K562 (cell line): Measurements from ENCODE around the gene SERTAD3. TPM values are rescaled to one million over a fixed set of nuclear protein-coding genes. Genes with fewer than 3 reads are reported as not detected.

ENCODE experiments used
- ATF1 ChIP-seq, 2 experiments: fragments of 450-650 bp in 1 of 2; IDR thresholded peaks; 2 replicates each; pipeline ENCODE4 v1.6.1; 2016; ENCODE audit warnings: missing compliant biosample characterization in 1 of 2, missing genetic modification characterization in 1 of 2
- BRD4 ChIP-seq: fragments of 200-600 bp; sonication (generic); IDR thresholded peaks from 2 replicates; pipeline ENCODE4 v1.6.1; 2017; ENCODE audit warnings: inconsistent platforms
- CEBPG ChIP-seq, 3 experiments: fragments of 200-800 bp in 1 of 3; sonication (Bioruptor generic) in 1 of 3; sonication (generic) in 1 of 3; formaldehyde crosslinking in 1 of 3; IDR thresholded peaks in 2 of 3; conservative IDR thresholded peaks in 1 of 3; 2 replicates each; pipeline versions ENCODE4 v1.6.1 to v1.8.0; 2016 to 2022; ENCODE audit warnings: missing compliant biosample characterization in 2 of 3, missing genetic modification characterization in 2 of 3, mild to moderate bottlenecking in 1 of 3, missing genetic modification reagents in 1 of 3
- CTBP1 ChIP-seq: fragments of 450-650 bp; IDR thresholded peaks from 2 replicates; pipeline ENCODE4 v1.6.1; 2016; ENCODE audit warnings: borderline replicate concordance
- ETV5 ChIP-seq: sonication (generic); formaldehyde crosslinking; IDR thresholded peaks from 2 replicates; pipeline ENCODE4 v1.4.0; 2020; ENCODE audit warnings: low read depth, mild to moderate bottlenecking, missing genetic modification reagents
- FOXM1 ChIP-seq, 2 experiments: fragments of 450-650 bp in 1 of 2; sonication (generic) in 1 of 2; formaldehyde crosslinking in 1 of 2; IDR thresholded peaks; 2 replicates each; pipeline versions ENCODE4 v1.6.1 to v1.9.0; 2017 to 2022; ENCODE audit warnings: low read depth in 2 of 2, mild to moderate bottlenecking in 2 of 2, missing genetic modification reagents in 1 of 2, moderate library complexity in 1 of 2
- GABPA ChIP-seq: fragments of 200-800 bp; sonication (Bioruptor generic); conservative IDR thresholded peaks from 2 replicates; pipeline ENCODE4 v1.6.1; 2016; ENCODE audit warnings: low read depth, missing genetic modification characterization, missing compliant biosample characterization
- GATAD2A ChIP-seq: fragments of 450-650 bp; IDR thresholded peaks from 2 replicates; pipeline ENCODE4 v1.6.1; 2017
- HMG20B ChIP-seq: fragments of 250-450 bp; sonication (Bioruptor Pico); IDR thresholded peaks from 2 replicates; pipeline ENCODE4 v1.5.0; 2021; ENCODE audit warnings: mild to moderate bottlenecking
- HNRNPH1 ChIP-seq: fragments of 200-400 bp; formaldehyde crosslinking; optimal IDR thresholded peaks from 2 replicates; pipeline ENCODE3; 2017; ENCODE audit warnings: low read depth, mild to moderate bottlenecking, low read length, moderate library complexity
- NCOA1 ChIP-seq: fragments of 450-650 bp; IDR thresholded peaks from 2 replicates; pipeline ENCODE4 v1.6.1; 2016; ENCODE audit warnings: low read depth
- NONO ChIP-seq, 2 experiments: fragments of 200-400 bp in 1 of 2; fragments of 450-650 bp in 1 of 2; formaldehyde crosslinking in 1 of 2; IDR thresholded peaks; 2 replicates each; pipeline ENCODE4 v1.6.1; 2017; ENCODE audit warnings: low read depth in 2 of 2, mild to moderate bottlenecking in 2 of 2, moderate library complexity in 2 of 2, low read length in 1 of 2
- PRPF4 ChIP-seq: fragments of 200-400 bp; formaldehyde crosslinking; IDR thresholded peaks from one replicate; pipeline ENCODE4 v1.6.1; 2017; ENCODE audit warnings: low read length, low read depth, mild to moderate bottlenecking; ENCODE audit not compliant: insufficient read depth, poor library complexity, severe bottlenecking
- PTRF ChIP-seq: fragments of 450-650 bp; IDR thresholded peaks from 2 replicates; pipeline ENCODE4 v1.6.1; 2016; ENCODE audit warnings: mild to moderate bottlenecking, missing genetic modification characterization, missing compliant biosample characterization
- TAF9B ChIP-seq: fragments of 450-650 bp; IDR thresholded peaks from 2 replicates; pipeline ENCODE4 v1.6.1; 2018; ENCODE audit warnings: mild to moderate bottlenecking; ENCODE audit not compliant: partially characterized antibody
- TCF3 ChIP-seq: sonication (generic); formaldehyde crosslinking; IDR thresholded peaks from 2 replicates; pipeline ENCODE4 v1.4.0; 2020; ENCODE audit warnings: mild to moderate bottlenecking, missing genetic modification reagents
- TFAM ChIP-seq: fragments of 250-450 bp; sonication (Bioruptor Pico); conservative IDR thresholded peaks from 2 replicates; pipeline ENCODE4 v1.5.0; 2021; ENCODE audit warnings: mild to moderate bottlenecking, moderate library complexity
- polyA plus RNA-seq, 8 experiments: library from polyadenylated mRNA; depleted of rRNA in 4 of 8; stranded (reverse) in 5 of 8; unstranded in 3 of 8; fragments of >200 nt; fragmentation: Nextera tagmentation in 2 of 8; fragmentation: Illumina TruSeq in 1 of 8; extraction: Ambion mirVana in 2 of 8; extraction: Trizol in 1 of 8; gene quantifications; 2 replicates each; pipeline versions ENCODE4 v1.2.1 to v1.2.3, GENCODE V29; 2011 to 2014; ENCODE audit warnings: inconsistent platforms in 1 of 8, missing spikeins in 1 of 8
- total RNA-seq, 7 experiments: library from RNA; depleted of rRNA in 6 of 7; stranded (reverse); fragments of >200 nt in 6 of 7; fragmentation: Illumina TruSeq in 2 of 7; extraction: Trizol in 2 of 7; gene quantifications; 2 replicates each; pipeline versions ENCODE4 v1.2.1 to v1.2.3, GENCODE V29; 2011 to 2021; ENCODE audit warnings: low replicate concordance in 1 of 7
- TF ChIP-seq, protein P1 (sequence below): fragments of 450-650 bp; formaldehyde crosslinking; IDR thresholded peaks from 2 replicates; pipeline ENCODE4 v1.4.0; 2020; ENCODE audit warnings: mild to moderate bottlenecking, mixed read lengths
- TF ChIP-seq, protein P2 (sequence below): fragments of 450-650 bp; IDR thresholded peaks from 2 replicates; pipeline ENCODE4 v1.6.1; 2017; ENCODE audit warnings: antibody characterized with exemption
- TF ChIP-seq, protein P3 (sequence below): fragments of 450-650 bp; IDR thresholded peaks from 2 replicates; pipeline ENCODE4 v1.6.1; 2016
- TF ChIP-seq, protein P4 (sequence below), 2 experiments: fragments of 450-650 bp; conservative IDR thresholded peaks; 2 replicates each; pipeline ENCODE4 v1.6.1; 2017; ENCODE audit warnings: mild to moderate bottlenecking in 2 of 2, moderate library complexity in 2 of 2

Gene SERTAD3
- total and polyA plus RNA-seq, 9 of the 15 experiments (the other 6 are each of a cell fraction or from before 2014, with no cell fraction given), result 5.4 to 28.9 (median 17.5) TPM

DNA sequence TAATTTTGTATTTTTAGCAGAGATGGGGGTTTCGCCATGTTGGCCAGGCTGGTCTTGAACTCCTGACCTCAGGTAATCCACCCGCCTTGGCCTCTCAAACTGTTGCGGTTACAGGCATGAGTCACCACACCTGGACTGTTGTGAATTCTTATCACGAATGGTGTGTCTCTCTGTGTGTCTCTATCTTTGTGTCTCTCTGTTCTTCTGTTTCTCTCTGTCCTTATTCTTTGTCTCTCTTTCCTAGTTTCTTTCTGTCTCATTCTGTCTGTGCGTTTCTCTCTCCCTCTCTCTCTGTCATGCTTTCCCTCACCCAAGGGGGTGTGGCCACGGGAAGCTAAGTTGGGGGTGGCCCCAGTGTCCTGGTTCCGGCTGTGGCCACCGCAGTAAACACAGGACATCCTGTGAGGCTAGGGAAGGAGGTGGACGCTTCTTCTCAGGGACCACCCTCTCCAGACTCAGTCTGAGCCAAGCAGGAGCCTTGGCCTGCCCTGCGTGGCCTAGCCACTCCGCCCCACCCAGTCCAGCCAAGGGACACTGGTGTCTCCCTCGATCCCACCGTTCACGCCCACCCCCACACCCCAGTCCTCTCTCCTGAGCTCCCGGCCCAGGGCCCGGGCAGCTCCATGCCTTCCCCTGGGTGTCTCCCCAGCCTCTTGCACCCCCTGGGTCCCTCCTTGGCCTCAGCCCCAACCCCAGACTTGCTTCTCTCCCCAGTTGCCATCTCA is 27.1 kb downstream of the SERTAD3 start (continued):
- TF ChIP-seq HMG20B (CRISPR knock-in tag) (no peak), FOXM1 (IDR thresholded peaks at IDR 0.05; ENCODE audit: low read depth) (0 out of 2 replicates have a peak, but pooled peaks have one; percentile 4), FOXM1 (CRISPR knock-in tag; IDR thresholded peaks at IDR 0.05; ENCODE audit: low read depth) (no peak), NONO (IDR thresholded peaks at IDR 0.05; ENCODE audit: low read depth in 2 of 2, low read length in 1 of 2) (peak in 1 of 2 experiments; percentile 42; a peak in 1 of 4 replicates), BRD4 (no peak), CTBP1 (peak; percentile 83), GATAD2A (peak; percentile 77; the same call in 1 of the 2 replicates), TCF3 (CRISPR knock-in tag) (peak; percentile 69), TAF9B (no peak), TFAM (CRISPR knock-in tag) (no peak), GABPA (tag) (peak; percentile 71), NCOA1 (peak; percentile 81; the same call in 1 of the 2 replicates), PRPF4 (no peak), CEBPG (CRISPR knock-in tag; IDR thresholded peaks at IDR 0.05) (peak; percentile 34; the same call in 1 of the 2 replicates), CEBPG (tag; conservative IDR thresholded peaks at IDR 0.05 in 1 of 2, IDR thresholded peaks at IDR 0.05 in 1 of 2) (no peak), ATF1 (CRISPR knock-in tag; IDR thresholded peaks at IDR 0.05) (no peak), ATF1 (tag; IDR thresholded peaks at IDR 0.05) (peak; percentile 44; the same call in 1 of the 2 replicates), HNRNPH1 (no peak), ETV5 (CRISPR knock-in tag) (peak; percentile 79), PTRF (tag) (no peak)
- TF ChIP-seq, protein P1, sequence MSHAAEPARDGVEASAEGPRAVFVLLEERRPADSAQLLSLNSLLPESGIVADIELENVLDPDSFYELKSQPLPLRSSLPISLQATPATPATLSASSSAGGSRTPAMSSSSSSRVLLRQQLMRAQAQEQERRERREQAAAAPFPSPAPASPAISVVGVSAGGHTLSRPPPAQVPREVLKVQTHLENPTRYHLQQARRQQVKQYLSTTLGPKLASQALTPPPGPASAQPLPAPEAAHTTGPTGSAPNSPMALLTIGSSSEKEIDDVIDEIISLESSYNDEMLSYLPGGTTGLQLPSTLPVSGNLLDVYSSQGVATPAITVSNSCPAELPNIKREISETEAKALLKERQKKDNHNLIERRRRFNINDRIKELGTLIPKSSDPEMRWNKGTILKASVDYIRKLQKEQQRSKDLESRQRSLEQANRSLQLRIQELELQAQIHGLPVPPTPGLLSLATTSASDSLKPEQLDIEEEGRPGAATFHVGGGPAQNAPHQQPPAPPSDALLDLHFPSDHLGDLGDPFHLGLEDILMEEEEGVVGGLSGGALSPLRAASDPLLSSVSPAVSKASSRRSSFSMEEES (CRISPR knock-in tag), result no peak
- TF ChIP-seq, protein P2, sequence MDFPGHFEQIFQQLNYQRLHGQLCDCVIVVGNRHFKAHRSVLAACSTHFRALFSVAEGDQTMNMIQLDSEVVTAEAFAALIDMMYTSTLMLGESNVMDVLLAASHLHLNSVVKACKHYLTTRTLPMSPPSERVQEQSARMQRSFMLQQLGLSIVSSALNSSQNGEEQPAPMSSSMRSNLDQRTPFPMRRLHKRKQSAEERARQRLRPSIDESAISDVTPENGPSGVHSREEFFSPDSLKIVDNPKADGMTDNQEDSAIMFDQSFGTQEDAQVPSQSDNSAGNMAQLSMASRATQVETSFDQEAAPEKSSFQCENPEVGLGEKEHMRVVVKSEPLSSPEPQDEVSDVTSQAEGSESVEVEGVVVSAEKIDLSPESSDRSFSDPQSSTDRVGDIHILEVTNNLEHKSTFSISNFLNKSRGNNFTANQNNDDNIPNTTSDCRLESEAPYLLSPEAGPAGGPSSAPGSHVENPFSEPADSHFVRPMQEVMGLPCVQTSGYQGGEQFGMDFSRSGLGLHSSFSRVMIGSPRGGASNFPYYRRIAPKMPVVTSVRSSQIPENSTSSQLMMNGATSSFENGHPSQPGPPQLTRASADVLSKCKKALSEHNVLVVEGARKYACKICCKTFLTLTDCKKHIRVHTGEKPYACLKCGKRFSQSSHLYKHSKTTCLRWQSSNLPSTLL, result no peak
- TF ChIP-seq, protein P3, sequence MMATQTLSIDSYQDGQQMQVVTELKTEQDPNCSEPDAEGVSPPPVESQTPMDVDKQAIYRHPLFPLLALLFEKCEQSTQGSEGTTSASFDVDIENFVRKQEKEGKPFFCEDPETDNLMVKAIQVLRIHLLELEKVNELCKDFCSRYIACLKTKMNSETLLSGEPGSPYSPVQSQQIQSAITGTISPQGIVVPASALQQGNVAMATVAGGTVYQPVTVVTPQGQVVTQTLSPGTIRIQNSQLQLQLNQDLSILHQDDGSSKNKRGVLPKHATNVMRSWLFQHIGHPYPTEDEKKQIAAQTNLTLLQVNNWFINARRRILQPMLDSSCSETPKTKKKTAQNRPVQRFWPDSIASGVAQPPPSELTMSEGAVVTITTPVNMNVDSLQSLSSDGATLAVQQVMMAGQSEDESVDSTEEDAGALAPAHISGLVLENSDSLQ, result peak; percentile 46
- TF ChIP-seq, protein P4, sequence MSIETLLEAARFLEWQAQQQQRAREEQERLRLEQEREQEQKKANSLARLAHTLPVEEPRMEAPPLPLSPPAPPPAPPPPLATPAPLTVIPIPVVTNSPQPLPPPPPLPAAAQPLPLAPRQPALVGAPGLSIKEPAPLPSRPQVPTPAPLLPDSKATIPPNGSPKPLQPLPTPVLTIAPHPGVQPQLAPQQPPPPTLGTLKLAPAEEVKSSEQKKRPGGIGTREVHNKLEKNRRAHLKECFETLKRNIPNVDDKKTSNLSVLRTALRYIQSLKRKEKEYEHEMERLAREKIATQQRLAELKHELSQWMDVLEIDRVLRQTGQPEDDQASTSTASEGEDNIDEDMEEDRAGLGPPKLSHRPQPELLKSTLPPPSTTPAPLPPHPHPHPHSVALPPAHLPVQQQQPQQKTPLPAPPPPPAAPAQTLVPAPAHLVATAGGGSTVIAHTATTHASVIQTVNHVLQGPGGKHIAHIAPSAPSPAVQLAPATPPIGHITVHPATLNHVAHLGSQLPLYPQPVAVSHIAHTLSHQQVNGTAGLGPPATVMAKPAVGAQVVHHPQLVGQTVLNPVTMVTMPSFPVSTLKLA (conservative IDR thresholded peaks at IDR 0.05), result peak; percentile 64 to 80
